HEK293 (cell line): Measurements from ENCODE around the gene ZNF775.
A peak's percentile ranks its signal among the peaks of the same experiment; 100 is the strongest.

Experiments
- ATF2 ChIP-seq: fragments of 450-650 bp; formaldehyde crosslinking; IDR thresholded peaks from 2 replicates; pipeline ENCODE4 v1.5.1; 2016; ENCODE audit warnings: missing biosample characterization, missing genetic modification characterization, low read depth
- BCL11A ChIP-seq: fragments of 450-650 bp; formaldehyde crosslinking; IDR thresholded peaks from 2 replicates; pipeline ENCODE4 v1.5.1; 2016; ENCODE audit warnings: low read depth, missing biosample characterization, missing genetic modification characterization
- CTCF ChIP-seq: fragments of 450-650 bp; formaldehyde crosslinking; IDR thresholded peaks from 2 replicates; pipeline ENCODE4 v1.5.1; 2016; ENCODE audit warnings: missing biosample characterization, missing genetic modification characterization
- GLIS2 ChIP-seq: fragments of 450-650 bp; formaldehyde crosslinking; IDR thresholded peaks from 2 replicates; pipeline ENCODE4 v1.5.1; 2016; ENCODE audit warnings: missing biosample characterization, missing genetic modification characterization
- KLF9 ChIP-seq: fragments of 450-650 bp; formaldehyde crosslinking; IDR thresholded peaks from 2 replicates; pipeline ENCODE4 v1.5.1; 2016; ENCODE audit warnings: missing biosample characterization, missing genetic modification characterization, low read depth
- PRDM6 ChIP-seq: fragments of 450-650 bp; formaldehyde crosslinking; IDR thresholded peaks from 2 replicates; pipeline ENCODE4 v1.5.1; 2017; ENCODE audit warnings: missing biosample characterization, missing genetic modification characterization
- REPIN1 ChIP-seq: fragments of 450-650 bp; formaldehyde crosslinking; IDR thresholded peaks from 2 replicates; pipeline ENCODE4 v1.5.1; 2017; ENCODE audit warnings: missing biosample characterization, missing genetic modification characterization, low read depth
- SALL2 ChIP-seq: fragments of 450-650 bp; formaldehyde crosslinking; IDR thresholded peaks from 2 replicates; pipeline ENCODE4 v1.5.0; 2017; ENCODE audit warnings: missing biosample characterization, mild to moderate bottlenecking, missing genetic modification characterization, borderline replicate concordance
- SCRT2 ChIP-seq: fragments of 450-650 bp; formaldehyde crosslinking; IDR thresholded peaks from 2 replicates; pipeline ENCODE4 v1.5.1; 2016; ENCODE audit warnings: missing biosample characterization, missing genetic modification characterization
- YY1 ChIP-seq: fragments of 450-650 bp; formaldehyde crosslinking; IDR thresholded peaks from 2 replicates; pipeline ENCODE4 v1.5.1; 2018; ENCODE audit warnings: missing biosample characterization, missing genetic modification characterization
- ZBTB44 ChIP-seq: fragments of 450-650 bp; IDR thresholded peaks from 2 replicates; pipeline ENCODE4 v1.5.1; 2018; ENCODE audit warnings: missing biosample characterization, mild to moderate bottlenecking, missing genetic modification characterization
- ZNF10 ChIP-seq: fragments of 450-650 bp; formaldehyde crosslinking; IDR thresholded peaks from 2 replicates; pipeline ENCODE4 v1.5.1; 2017; ENCODE audit warnings: missing biosample characterization, missing genetic modification characterization
- ZNF132 ChIP-seq: fragments of 450-650 bp; formaldehyde crosslinking; IDR thresholded peaks from 2 replicates; pipeline ENCODE4 v1.5.1; 2017; ENCODE audit warnings: missing biosample characterization, missing genetic modification characterization, borderline replicate concordance
- ZNF138 ChIP-seq: fragments of 450-650 bp; formaldehyde crosslinking; IDR thresholded peaks from 2 replicates; pipeline ENCODE4 v1.5.1; 2016; ENCODE audit warnings: missing biosample characterization, missing genetic modification characterization, borderline replicate concordance
- ZNF169 ChIP-seq: fragments of 450-650 bp; formaldehyde crosslinking; IDR thresholded peaks from 2 replicates; pipeline ENCODE4 v1.5.1; 2016; ENCODE audit warnings: missing biosample characterization, missing genetic modification characterization
- ZNF18 ChIP-seq: fragments of 450-650 bp; formaldehyde crosslinking; IDR thresholded peaks from 2 replicates; pipeline ENCODE4 v1.5.1; 2016; ENCODE audit warnings: missing biosample characterization, missing genetic modification characterization
- ZNF202 ChIP-seq: fragments of 450-650 bp; formaldehyde crosslinking; IDR thresholded peaks from 2 replicates; pipeline ENCODE4 v1.5.1; 2016; ENCODE audit warnings: missing biosample characterization, missing genetic modification characterization, borderline replicate concordance
- ZNF23 ChIP-seq: fragments of 450-650 bp; formaldehyde crosslinking; IDR thresholded peaks from 2 replicates; pipeline ENCODE4 v1.5.1; 2016; ENCODE audit warnings: missing biosample characterization, missing genetic modification characterization, borderline replicate concordance
- ZNF280D ChIP-seq: fragments of 450-650 bp; formaldehyde crosslinking; IDR thresholded peaks from 2 replicates; pipeline ENCODE4 v1.5.1; 2016; ENCODE audit warnings: missing biosample characterization, missing genetic modification characterization
- ZNF302 ChIP-seq: fragments of 450-650 bp; formaldehyde crosslinking; IDR thresholded peaks from 2 replicates; pipeline ENCODE4 v1.5.1; 2016; ENCODE audit warnings: missing biosample characterization, missing genetic modification characterization, low read depth
- ZNF324 ChIP-seq: fragments of 450-650 bp; formaldehyde crosslinking; IDR thresholded peaks from 2 replicates; pipeline ENCODE4 v1.5.1; 2016; ENCODE audit warnings: missing biosample characterization, missing genetic modification characterization
- ZNF433 ChIP-seq: fragments of 450-650 bp; formaldehyde crosslinking; IDR thresholded peaks from 2 replicates; pipeline ENCODE4 v1.5.1; 2016; ENCODE audit warnings: missing biosample characterization, missing genetic modification characterization, low read depth
- ZNF48 ChIP-seq: fragments of 450-650 bp; formaldehyde crosslinking; IDR thresholded peaks from 2 replicates; pipeline ENCODE4 v1.5.1; 2016; ENCODE audit warnings: missing biosample characterization, missing genetic modification characterization
- ZNF692 ChIP-seq: fragments of 450-650 bp; formaldehyde crosslinking; IDR thresholded peaks from 2 replicates; pipeline ENCODE4 v1.5.1; 2016; ENCODE audit warnings: missing biosample characterization, missing genetic modification characterization
- ZNF707 ChIP-seq: fragments of 450-650 bp; formaldehyde crosslinking; IDR thresholded peaks from 2 replicates; pipeline ENCODE4 v1.5.1; 2016; ENCODE audit warnings: missing biosample characterization, missing genetic modification characterization
- ZSCAN16 ChIP-seq: fragments of 450-650 bp; formaldehyde crosslinking; IDR thresholded peaks from 2 replicates; pipeline ENCODE4 v1.5.1; 2016; ENCODE audit warnings: missing biosample characterization, missing genetic modification characterization
- ZXDB ChIP-seq: fragments of 450-650 bp; formaldehyde crosslinking; IDR thresholded peaks from 2 replicates; pipeline ENCODE4 v1.5.1; 2016; ENCODE audit warnings: missing biosample characterization, missing genetic modification characterization

The ZNF775 gene

GRCh38 chr7:150368096-150368883 lies 10.8 kb upstream of the ZNF775 start, which contains the start of gene REPIN1 (continued):
- no peak for TF ChIP-seq ZNF280D (tag by site-specific recombination)
- TF ChIP-seq ZXDB (tag by site-specific recombination): peak; percentile 67
- no peak for TF ChIP-seq ZNF48 (tag by site-specific recombination)
- no peak for TF ChIP-seq ZNF707 (tag by site-specific recombination)
- no peak for TF ChIP-seq ZNF169 (tag by site-specific recombination)
- TF ChIP-seq PRDM6: no peak
- TF ChIP-seq REPIN1: no peak
- TF ChIP-seq ZNF138 (tag by site-specific recombination): no peak
- no peak for TF ChIP-seq ZNF18
- peak; percentile 45; the same call in 1 of the 2 replicates for TF ChIP-seq CTCF (tag by site-specific recombination)
- TF ChIP-seq ZNF302: no peak
- no peak for TF ChIP-seq ZSCAN16 (tag by site-specific recombination)
- TF ChIP-seq YY1 (tag by site-specific recombination): no peak
- no peak for TF ChIP-seq ATF2 (tag by site-specific recombination)
- TF ChIP-seq ZNF23 (tag by site-specific recombination): no peak
- TF ChIP-seq KLF9 (tag by site-specific recombination): 0 out of 2 replicates have a peak, but pooled peaks have one; percentile 13
- no peak for TF ChIP-seq SCRT2 (tag by site-specific recombination)
- no peak for TF ChIP-seq ZNF324 (tag by site-specific recombination)
- no peak for TF ChIP-seq ZNF10
- peak; percentile 69; the same call in 1 of the 2 replicates for TF ChIP-seq ZNF692 (tag by site-specific recombination)
- TF ChIP-seq ZNF132 (tag by site-specific recombination): no peak
- TF ChIP-seq SALL2 (tag by site-specific recombination): no peak
- TF ChIP-seq ZBTB44 (tag by site-specific recombination): no peak
- TF ChIP-seq GLIS2 (tag by site-specific recombination): peak; percentile 91
- TF ChIP-seq BCL11A: no peak
- TF ChIP-seq ZNF202: no peak
- TF ChIP-seq ZNF433 (tag by site-specific recombination): no peak
